GM12892 (cell line): ENCODE results near the gene CDC42BPB.

Experiments used
- POLR2A ChIP-seq: IDR thresholded peaks from 2 replicates; pipeline ENCODE4 v1.6.1; 2011; ENCODE audit warnings: low read depth, low read length, control low read depth
- TAF1 ChIP-seq: IDR thresholded peaks from 2 replicates; pipeline ENCODE4 v1.6.1; 2011; ENCODE audit warnings: low read depth, mild to moderate bottlenecking, control low read depth, low read length, borderline replicate concordance

DNA sequence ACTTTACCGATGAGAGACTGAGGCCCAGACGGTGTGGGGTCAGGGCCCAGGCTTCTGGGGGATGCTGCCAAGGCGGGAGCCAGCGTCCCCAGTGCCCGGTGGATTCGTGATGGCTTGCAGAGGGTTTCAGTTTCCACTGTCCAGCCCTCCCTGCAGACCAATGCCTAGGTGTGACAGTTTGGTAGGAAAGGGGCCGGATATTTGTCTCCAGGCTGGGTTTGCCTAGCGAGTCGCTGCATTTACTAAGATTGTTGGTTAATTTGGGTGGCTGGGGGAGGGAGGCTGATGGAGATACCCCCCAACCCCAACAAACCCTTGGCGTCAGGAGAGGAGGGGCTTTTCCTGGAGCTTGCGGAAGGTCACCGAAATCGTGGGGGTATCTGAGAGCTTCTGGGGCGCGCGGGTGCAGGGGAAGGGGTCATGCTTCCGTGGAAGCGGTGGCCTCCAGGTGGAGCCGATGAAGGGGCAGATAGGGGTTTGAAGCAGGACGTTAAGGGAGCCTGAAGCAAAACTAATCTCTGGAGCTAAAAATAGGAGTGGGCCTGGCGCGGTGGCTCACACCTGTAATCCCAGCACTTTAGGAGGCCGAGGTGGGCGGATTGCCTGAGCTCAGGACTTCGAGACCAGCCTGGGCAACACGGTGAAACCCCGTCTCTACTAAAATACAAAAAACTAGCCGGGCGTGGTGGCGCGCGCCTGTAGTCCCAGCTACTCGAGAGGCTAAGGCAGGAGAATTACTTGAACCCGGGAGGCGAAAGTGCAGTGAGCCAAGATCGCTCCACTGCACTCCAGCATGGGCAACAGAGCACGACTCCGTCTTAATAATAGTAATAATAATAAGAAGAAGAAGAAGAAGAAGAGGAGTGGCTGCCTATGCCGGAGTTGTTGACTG lies 1.1 kb upstream of the CDC42BPB start:
- TF ChIP-seq TAF1 (no peak), POLR2A (no peak)
